ENCODE measurements around the gene HDDC2.

HDDC2 gene

GRCh38 chr6:125269328-125269985 lies 32.3 kb downstream of the HDDC2 start:
- no peak for DNase-seq (ENCODE audit: low read depth)

GRCh38 chr6:125268765-125269164 lies 33.0 kb downstream of the HDDC2 start:
- DNase-seq (ENCODE audit: low read depth), result no peak

GRCh38 chr6:125267806-125268523 lies 33.8 kb downstream of the HDDC2 start:
- no peak for DNase-seq (ENCODE audit: low read depth)

- no peak for DNase-seq (ENCODE audit: low read depth)
Observed at GRCh38 chr6:125264476-125264875, 37.3 kb downstream of the HDDC2 start.

- DNase-seq (ENCODE audit: low read depth), result no peak
Observed at GRCh38 chr6:125262016-125263013, 39.5 kb downstream of the HDDC2 start.

- no peak for DNase-seq (ENCODE audit: low read depth)
Observed at GRCh38 chr6:125259354-125259736, 42.4 kb downstream of the HDDC2 start.

GRCh38 chr6:125258651-125259353 lies 43.0 kb downstream of the HDDC2 start:
- no peak for DNase-seq (ENCODE audit: low read depth)

GRCh38 chr6:125257351-125257750 lies 44.4 kb downstream of the HDDC2 start:
- no peak for DNase-seq (ENCODE audit: low read depth)

- no peak for DNase-seq (ENCODE audit: low read depth)
Observed at GRCh38 chr6:125255201-125255600, 46.6 kb downstream of the HDDC2 start.

- DNase-seq (ENCODE audit: low read depth), result no peak
Observed at GRCh38 chr6:125254321-125254720, 47.4 kb downstream of the HDDC2 start.

- no peak for DNase-seq (ENCODE audit: low read depth)
Observed at GRCh38 chr6:125253881-125254280, 47.9 kb downstream of the HDDC2 start.

GRCh38 chr6:125252891-125253290 lies 48.9 kb downstream of the HDDC2 start:
- DNase-seq (ENCODE audit: low read depth), result no peak

GRCh38 chr6:125251516-125252220 lies 50.1 kb downstream of the HDDC2 start:
- DNase-seq (ENCODE audit: low read depth), result no peak

GRCh38 chr6:125250511-125250910 lies 51.3 kb downstream of the HDDC2 start:
- no peak for DNase-seq (ENCODE audit: low read depth)

- DNase-seq (ENCODE audit: low read depth), result no peak
Observed at GRCh38 chr6:125248136-125248535, 53.6 kb downstream of the HDDC2 start.

GRCh38 chr6:125246566-125246965 lies 55.2 kb downstream of the HDDC2 start:
- no peak for DNase-seq (ENCODE audit: low read depth)

GRCh38 chr6:125245523-125246264 lies 56.1 kb downstream of the HDDC2 start:
- no peak for DNase-seq (ENCODE audit: low read depth)

- DNase-seq (ENCODE audit: low read depth), result no peak
Observed at GRCh38 chr6:125245109-125245508, 56.7 kb downstream of the HDDC2 start.

GRCh38 chr6:125237764-125238163 lies 64.0 kb downstream of the HDDC2 start:
- DNase-seq (ENCODE audit: low read depth), result no peak

- DNase-seq (ENCODE audit: low read depth), result no peak
Observed at GRCh38 chr6:125236536-125237327, 65.0 kb downstream of the HDDC2 start.
